Raji (cell line): ENCODE measurements around the gene FYB1.

Experiments used
- POLR2A ChIP-seq: IDR thresholded peaks from 2 replicates; pipeline ENCODE4 v1.6.1; 2011; ENCODE audit warnings: low read depth, low read length, control low read depth; ENCODE audit not compliant: insufficient read depth

The FYB1 gene

GRCh38 chr5:39189292-39189955 lies 29.9 kb downstream of the FYB1 start:
- TF ChIP-seq POLR2A: no peak

DNA sequence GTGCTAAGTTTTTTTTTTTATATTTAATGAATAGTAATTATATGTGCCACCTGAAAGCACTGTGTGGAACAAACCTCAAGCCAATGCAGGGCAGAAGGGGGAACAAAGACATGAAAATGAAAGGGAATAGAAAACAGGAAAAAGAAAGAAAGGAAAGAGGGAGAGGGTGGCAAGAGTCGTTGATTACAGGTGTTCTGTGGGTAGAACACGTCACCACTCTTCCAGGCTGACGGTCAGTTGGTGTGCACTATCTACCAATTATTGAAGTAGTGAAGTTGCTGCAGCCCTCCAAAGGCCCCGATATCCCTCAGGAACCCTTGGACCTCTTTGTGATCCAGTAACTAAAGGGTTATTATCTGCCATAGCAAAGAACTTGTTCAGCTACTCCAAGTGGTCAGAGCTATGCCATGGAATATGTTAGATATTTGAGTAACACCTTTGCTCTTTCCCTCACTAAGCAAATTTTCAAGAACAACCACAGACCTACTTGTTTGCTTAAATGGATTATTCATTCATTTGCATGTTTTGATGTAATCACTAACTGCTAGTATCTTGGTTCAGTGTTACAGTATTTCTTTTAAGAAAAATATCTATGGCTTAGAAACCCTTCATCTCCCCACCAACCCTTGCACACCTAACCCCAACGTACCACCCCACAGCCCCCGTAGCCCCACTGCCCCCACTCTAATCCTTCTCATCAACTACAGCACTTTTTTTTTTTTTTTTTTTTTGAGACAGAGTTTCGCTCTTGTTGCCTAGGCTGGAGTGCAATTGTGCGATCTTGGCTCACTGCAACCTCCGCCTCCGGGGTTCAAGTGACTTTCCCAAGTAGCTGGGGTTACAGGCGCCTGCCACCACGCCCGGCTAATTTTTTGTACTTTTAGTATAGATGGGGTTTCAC lies 31.3 kb downstream of the FYB1 start:
- no peak for TF ChIP-seq POLR2A

DNA sequence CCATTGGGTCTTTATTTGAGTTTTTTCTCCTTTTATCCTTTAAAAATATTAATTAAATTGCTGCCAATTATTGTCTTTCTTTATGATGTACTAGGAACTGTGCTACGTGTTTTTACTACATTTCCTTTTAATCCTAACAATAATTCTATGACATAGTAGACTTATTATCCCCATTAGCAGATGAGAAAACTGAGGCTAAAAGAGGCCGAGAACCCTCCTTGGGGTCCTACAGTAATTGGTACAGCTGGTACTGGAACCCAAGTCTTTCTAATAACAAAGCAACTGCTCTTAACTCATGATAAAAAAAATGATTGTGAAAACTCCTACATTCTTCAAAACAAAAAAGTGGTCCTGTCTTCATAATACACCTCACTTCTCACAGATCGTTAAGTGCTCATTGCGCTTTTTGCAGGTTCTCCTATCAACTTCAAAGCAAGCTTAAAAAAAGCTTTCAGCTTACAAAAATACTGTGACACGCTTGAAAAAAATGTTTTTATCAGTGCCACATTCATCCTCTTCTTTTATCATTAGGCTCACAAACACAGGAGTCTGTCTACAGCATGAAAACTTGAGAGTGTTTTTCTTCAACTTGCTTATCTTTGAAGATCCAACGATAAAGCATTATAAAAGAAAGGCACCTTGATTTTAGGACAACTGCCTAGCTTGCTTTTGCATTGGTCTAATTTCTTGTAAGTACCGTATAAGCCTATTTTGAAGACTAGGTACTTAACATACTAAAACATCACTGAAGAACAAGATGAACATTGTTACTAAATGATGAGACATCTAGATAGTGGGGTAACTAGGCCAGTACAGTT lies 32.4 kb downstream of the FYB1 start:
- TF ChIP-seq POLR2A: no peak

DNA sequence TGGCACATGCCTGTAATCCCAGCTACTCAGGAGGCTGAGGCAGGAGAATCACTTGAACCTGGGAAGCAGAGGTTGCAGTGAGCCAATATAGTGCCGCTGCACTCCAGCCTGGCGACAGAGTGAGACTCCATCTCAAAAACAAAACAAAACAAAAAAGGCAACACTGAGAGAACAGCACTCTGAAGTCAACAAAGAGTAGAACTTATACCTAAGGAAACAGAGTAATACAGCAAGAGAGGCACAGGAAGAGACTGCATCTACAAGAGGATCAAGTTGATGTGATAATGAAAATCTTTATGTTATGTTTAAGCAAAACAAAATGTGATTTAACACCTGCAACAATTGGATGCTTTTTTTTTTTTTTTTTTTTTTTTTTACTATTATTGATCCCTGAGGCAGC lies 33.1 kb downstream of the FYB1 start:
- TF ChIP-seq POLR2A: no peak

GRCh38 chr5:39185761-39186160 lies 33.6 kb downstream of the FYB1 start:
- no peak for TF ChIP-seq POLR2A

GRCh38 chr5:39178861-39179260 lies 40.5 kb downstream of the FYB1 start:
- no peak for TF ChIP-seq POLR2A

GRCh38 chr5:39178171-39178570 lies 41.2 kb downstream of the FYB1 start:
- no peak for TF ChIP-seq POLR2A

DNA sequence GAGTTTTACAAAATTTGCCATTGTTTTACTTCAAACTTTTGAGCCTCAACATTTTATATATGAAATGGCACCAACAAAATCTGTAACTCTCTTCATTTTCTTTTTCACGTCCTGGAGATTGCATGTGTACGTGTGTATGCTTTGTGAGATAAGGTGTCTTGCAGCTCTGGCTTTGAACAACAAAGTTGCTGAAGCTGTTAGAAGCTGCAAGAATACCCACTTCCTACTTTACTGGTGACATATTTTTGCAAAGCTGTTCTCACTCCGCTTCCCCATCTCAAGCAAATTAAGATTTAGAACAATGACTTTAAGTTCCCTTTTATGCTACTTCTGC lies 41.8 kb downstream of the FYB1 start:
- no peak for TF ChIP-seq POLR2A

DNA sequence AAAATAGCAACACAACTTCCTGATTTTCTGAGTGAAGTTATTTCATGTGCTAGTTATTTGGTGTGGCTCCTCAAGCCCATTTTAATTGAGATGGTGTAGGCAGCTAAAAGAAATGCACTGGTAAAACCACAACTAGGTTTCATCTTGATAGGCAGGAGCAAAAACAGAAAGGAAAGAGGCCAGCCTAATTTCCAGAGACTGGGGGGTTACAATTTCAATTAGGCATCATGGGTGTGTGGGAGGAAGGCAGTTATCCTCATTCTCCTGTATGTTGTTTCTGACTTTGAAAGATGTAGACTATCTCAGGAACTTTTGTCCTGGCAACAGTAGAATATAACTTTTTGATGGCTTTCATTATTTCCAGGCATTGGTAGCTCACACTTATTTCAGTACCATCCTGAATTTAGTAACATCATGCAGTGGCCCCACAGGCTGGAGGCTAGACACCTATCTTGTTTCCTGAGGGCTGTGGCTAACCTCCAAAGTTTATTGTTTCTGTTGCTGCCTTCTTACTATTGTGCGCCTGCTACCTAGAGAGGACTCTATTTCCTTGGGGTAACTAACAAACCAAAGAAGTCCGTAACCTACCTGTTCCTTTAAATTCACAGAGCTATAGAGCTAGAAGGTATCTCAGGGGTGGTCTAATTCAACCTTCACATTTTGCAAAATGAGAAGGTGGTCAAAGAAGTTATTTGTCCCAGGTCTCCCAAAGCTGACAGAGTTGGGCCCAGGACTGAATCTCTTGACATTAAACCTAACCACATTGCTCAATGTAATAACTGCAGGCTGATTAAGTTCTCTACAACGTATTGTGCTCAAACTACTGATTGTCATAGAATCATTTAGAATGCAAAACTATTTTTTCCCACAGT lies 42.4 kb downstream of the FYB1 start:
- TF ChIP-seq POLR2A: no peak

- TF ChIP-seq POLR2A: no peak
These were observed 43.9 kb downstream of the FYB1 start for GRCh38 chr5:39175273-39175955.

- no peak for TF ChIP-seq POLR2A
These were observed 46.3 kb downstream of the FYB1 start for GRCh38 chr5:39173069-39173468.

DNA sequence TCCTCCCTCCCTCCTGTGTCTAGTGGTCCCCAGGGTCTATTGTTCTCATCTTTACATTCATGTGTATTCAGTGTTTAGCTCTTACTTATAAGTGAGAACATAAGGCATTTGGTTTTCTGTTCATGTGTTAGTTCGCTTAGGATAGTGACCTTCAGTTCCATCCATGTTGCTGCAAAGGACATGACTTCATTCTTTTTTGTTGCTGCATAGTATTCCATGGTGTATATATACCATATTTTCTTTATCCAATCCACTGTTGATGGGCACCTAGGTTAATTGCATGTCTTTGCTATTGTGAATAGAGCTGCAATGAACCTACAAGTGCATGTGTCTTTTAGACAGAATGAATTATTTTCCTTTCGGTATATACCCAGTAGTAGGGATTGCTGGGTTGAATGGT lies 46.8 kb downstream of the FYB1 start:
- no peak for TF ChIP-seq POLR2A

DNA sequence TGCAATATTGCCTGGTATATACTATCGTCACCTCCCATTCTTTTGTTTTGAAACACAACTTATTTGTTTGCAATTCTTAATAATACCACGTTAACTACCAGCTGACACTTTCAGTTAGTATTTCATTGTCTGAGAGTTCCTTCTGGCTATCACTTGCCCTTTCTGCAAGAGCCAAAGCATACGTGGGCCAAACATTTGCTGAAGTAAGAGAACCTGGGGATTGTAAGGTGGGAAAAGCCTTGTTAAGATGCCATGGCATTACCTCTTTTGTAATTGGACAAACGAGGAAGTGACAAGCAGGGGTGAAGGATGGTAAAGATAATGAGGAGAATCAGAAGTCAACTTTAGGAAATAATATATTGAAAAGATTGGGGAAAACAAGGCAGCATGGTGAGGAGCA lies 47.7 kb downstream of the FYB1 start:
- no peak for TF ChIP-seq POLR2A

GRCh38 chr5:39169081-39169480 lies 50.3 kb downstream of the FYB1 start:
- no peak for TF ChIP-seq POLR2A

GRCh38 chr5:39167972-39168342 lies 51.4 kb downstream of the FYB1 start:
- no peak for TF ChIP-seq POLR2A
